GM19455 (cell line): ENCODE data around the gene STARD4.

Experiments used
- ATAC-seq: cut with Tn5 transposase; IDR thresholded peaks from one replicate; pipeline ENCODE4 v1.9.1; 2021; ENCODE audit not compliant: unreplicated experiment

STARD4 gene

GRCh38 chr5:111512375-111513130 is at the start of gene STARD4:
TSS of gene STARD4 (minus strand) at chr5:111512535. CDS start at chr5:111507433, 5,102 bp downstream.
- peak; percentile 92 for ATAC-seq

- ATAC-seq: no peak
Observed at GRCh38 chr5:111559680-111560079, 47.3 kb upstream of the STARD4 start.

GRCh38 chr5:111557686-111558085 is 45.4 kb upstream of the STARD4 start:
- no peak for ATAC-seq

GRCh38 chr5:111557111-111557510 is 44.8 kb upstream of the STARD4 start:
- no peak for ATAC-seq

- ATAC-seq: no peak
Observed at GRCh38 chr5:111556501-111556900, 44.2 kb upstream of the STARD4 start.

- no peak for ATAC-seq
Observed at GRCh38 chr5:111555760-111556159, 43.4 kb upstream of the STARD4 start.

GRCh38 chr5:111553868-111554267 is 41.5 kb upstream of the STARD4 start:
- no peak for ATAC-seq

- no peak for ATAC-seq
Observed at GRCh38 chr5:111552896-111553295, 40.6 kb upstream of the STARD4 start.

GRCh38 chr5:111552492-111552891 is 40.2 kb upstream of the STARD4 start:
- no peak for ATAC-seq

GRCh38 chr5:111551569-111552275 is 39.4 kb upstream of the STARD4 start:
- ATAC-seq: no peak

GRCh38 chr5:111551161-111551560 is 38.8 kb upstream of the STARD4 start:
- ATAC-seq: no peak

- ATAC-seq: peak; percentile 97
Observed at GRCh38 chr5:111550282-111551020, 38.1 kb upstream of the STARD4 start.

GRCh38 chr5:111548992-111549649 is 36.8 kb upstream of the STARD4 start:
- ATAC-seq: no peak

GRCh38 chr5:111548348-111548950 is 36.1 kb upstream of the STARD4 start:
- no peak for ATAC-seq

- no peak for ATAC-seq
Observed at GRCh38 chr5:111545031-111545430, 32.7 kb upstream of the STARD4 start.

- no peak for ATAC-seq
Observed at GRCh38 chr5:111537141-111538024, 25.0 kb upstream of the STARD4 start.

GRCh38 chr5:111535879-111536549 is 23.7 kb upstream of the STARD4 start:
- ATAC-seq: no peak

GRCh38 chr5:111532886-111533582 is 20.7 kb upstream of the STARD4 start:
- no peak for ATAC-seq

GRCh38 chr5:111530298-111530740 is 18.0 kb upstream of the STARD4 start:
- ATAC-seq: peak; percentile 84
